ENCODE data around the gene ALDH3A2. TPM values are rescaled to one million over a fixed set of nuclear protein-coding genes. Genes with fewer than 3 reads are reported as not detected.

Gene ALDH3A2
- total and polyA plus RNA-seq, 4 donors = 63.3 to 165 (median 80.4) TPM

- TF ChIP-seq FOXA1 (IDR thresholded peaks at IDR 0.05) (no peak), RXRA (IDR thresholded peaks at IDR 0.05) (no peak), ZBTB33 (IDR thresholded peaks at IDR 0.05) (no peak), YY1 (IDR thresholded peaks at IDR 0.05) (no peak), NR2F2 (IDR thresholded peaks at IDR 0.05) (no peak), ATF3 (IDR thresholded peaks at IDR 0.05) (no peak), HNF4G (IDR thresholded peaks at IDR 0.05) (no peak), FOXA2 (IDR thresholded peaks at IDR 0.05) (no peak), MAX (IDR thresholded peaks at IDR 0.05) (no peak), REST (IDR thresholded peaks at IDR 0.05) (no peak), TAF1 (conservative IDR thresholded peaks at IDR 0.05) (no peak), SP1 (IDR thresholded peaks at IDR 0.05) (no peak), HNF4A (conservative IDR thresholded peaks at IDR 0.05) (no peak)
- H3K9me3 ChIP-seq (ENCODE audit: control insufficient read depth in 4 of 4, low read length in 3 of 4) = no peaks in the 10 kb centered on the region
- no peaks in the 10 kb centered on the region for H3K27me3 ChIP-seq (ENCODE audit: control insufficient read depth in 4 of 4, insufficient read depth in 4 of 4, low read length in 3 of 4)
- H3K9ac ChIP-seq (ENCODE audit: low read depth in 1 of 2, low read length in 2 of 2) = no peak overlapping the region
- H3K27ac ChIP-seq (ENCODE audit: low read depth in 1 of 2, low read length in 2 of 2) = peak overlapping the region; percentile 70 to 82
- no peak for DNase-seq (ENCODE audit: low spot score)
- no peak overlapping the region for H3K4me3 ChIP-seq (ENCODE audit: low read depth in 1 of 3, low read length in 3 of 3)
- peaks cover 5 to 44% (median 27%) of the 10 kb centered on the region in 4 donors for H3K36me3 ChIP-seq (ENCODE audit: control insufficient read depth in 4 of 4, insufficient read depth in 3 of 4, low read depth in 1 of 4, low read length in 3 of 4)
- peaks cover 6 to 70% (median 51%) of the 10 kb centered on the region in 4 donors for H3K4me1 ChIP-seq (ENCODE audit: control insufficient read depth in 4 of 4, insufficient read depth in 4 of 4, low read length in 3 of 4)
- 85% methylated on average over 3 of the region's 3 CpGs for WGBS
These were observed 12.6 kb downstream of the ALDH3A2 start for GRCh38 chr17:19661121-19661520.

- TF ChIP-seq EGR1 (IDR thresholded peaks at IDR 0.05; ENCODE audit: low read depth in 2 of 2) = no peak
- TF ChIP-seq YY1 (IDR thresholded peaks at IDR 0.05) = no peak
- TF ChIP-seq JUND (IDR thresholded peaks at IDR 0.05) = no peak
- TF ChIP-seq FOXA2 (IDR thresholded peaks at IDR 0.05) = no peak
- no peak for TF ChIP-seq CTCF (IDR thresholded peaks at IDR 0.05; ENCODE audit: low read depth, low read length, missing input control)
- TF ChIP-seq NR2F2 (IDR thresholded peaks at IDR 0.05) = no peak
- TF ChIP-seq HNF4G (IDR thresholded peaks at IDR 0.05) = no peak
- TF ChIP-seq HNF4A (conservative IDR thresholded peaks at IDR 0.05) = no peak
- Histone ChIP-seq H3K9me3 (ENCODE audit: control insufficient read depth in 4 of 4, low read length in 3 of 4) (no peaks in the 10 kb centered on the region), H3K9ac (ENCODE audit: low read depth in 1 of 2, low read length in 2 of 2) (no peak overlapping the region), H3K27me3 (ENCODE audit: control insufficient read depth in 4 of 4, insufficient read depth in 4 of 4, low read length in 3 of 4) (no peaks in the 10 kb centered on the region), H3K4me1 (ENCODE audit: control insufficient read depth in 4 of 4, insufficient read depth in 4 of 4, low read length in 3 of 4) (peaks cover 4 to 51% (median 31%) of the 10 kb centered on the region in 4 donors), H3K4me3 (ENCODE audit: low read depth in 1 of 3, low read length in 3 of 3) (no peak overlapping the region), H3K36me3 (ENCODE audit: control insufficient read depth in 4 of 4, insufficient read depth in 3 of 4, low read depth in 1 of 4, low read length in 3 of 4) (peaks cover 5 to 40% (median 29%) of the 10 kb centered on the region in 4 donors), H3K27ac (ENCODE audit: low read depth in 1 of 2, low read length in 2 of 2) (no peak overlapping the region)
- DNase-seq (ENCODE audit: low spot score) = no peak
- WGBS = 85% methylated on average over 6 of the region's 6 CpGs
These were observed 14.5 kb downstream of the ALDH3A2 start for GRCh38 chr17:19663097-19663496.

All from liver (tissue), 9 donors.